ENCODE measurements around the gene PES1.
"Not testable (repeated sequence)": the region's sequence is repeated elsewhere in the genome, so short reads cannot be mapped to it uniquely, and the experiment has no call there.

Gene PES1

GRCh38 chr22:30574095-30574981 lies 17.4 kb downstream of the PES1 start, which contains the start of gene GAL3ST1:
Gene GAL3ST1 (minus strand): TSS chr22:30574665. CDS start chr22:30557392, 17,273 bp downstream.
- DNase-seq, result no peak

GRCh38 chr22:30573594-30574094 lies 18.1 kb downstream of the PES1 start:
- DNase-seq, result no peak

- DNase-seq, result no peak
Observed at GRCh38 chr22:30572840-30573593, 18.7 kb downstream of the PES1 start.

GRCh38 chr22:30572210-30572609 lies 19.5 kb downstream of the PES1 start:
- DNase-seq, result no peak

GRCh38 chr22:30569674-30570202 lies 22.0 kb downstream of the PES1 start:
- DNase-seq, result no peak

GRCh38 chr22:30568137-30568805 lies 23.4 kb downstream of the PES1 start:
- no peak for DNase-seq

- not testable (repeated sequence) for DNase-seq
Observed at GRCh38 chr22:30567277-30567676, 24.4 kb downstream of the PES1 start.

GRCh38 chr22:30566125-30566524 lies 25.6 kb downstream of the PES1 start:
- no peak for DNase-seq

GRCh38 chr22:30565341-30565740 lies 26.4 kb downstream of the PES1 start:
- no peak for DNase-seq

GRCh38 chr22:30564761-30565119 lies 27.0 kb downstream of the PES1 start:
- no peak for DNase-seq

- no peak for DNase-seq
Observed at GRCh38 chr22:30564045-30564760, 27.5 kb downstream of the PES1 start.

GRCh38 chr22:30562366-30562765 lies 29.3 kb downstream of the PES1 start:
- no peak for DNase-seq

GRCh38 chr22:30561402-30562189 lies 30.1 kb downstream of the PES1 start:
- no peak for DNase-seq

- DNase-seq, result not testable (repeated sequence)
Observed at GRCh38 chr22:30560643-30561202, 31.0 kb downstream of the PES1 start.

GRCh38 chr22:30559889-30560288 lies 31.8 kb downstream of the PES1 start:
- DNase-seq, result no peak

- DNase-seq, result no peak
Observed at GRCh38 chr22:30557243-30557642, 34.5 kb downstream of the PES1 start.

- DNase-seq, result no peak
Observed at GRCh38 chr22:30556388-30556787, 35.3 kb downstream of the PES1 start.

GRCh38 chr22:30555282-30556210 lies 36.2 kb downstream of the PES1 start:
- no peak for DNase-seq

- DNase-seq, result no peak
Observed at GRCh38 chr22:30553971-30554370, 37.7 kb downstream of the PES1 start.

GRCh38 chr22:30552719-30553118 lies 39.0 kb downstream of the PES1 start:
- DNase-seq, result no peak
